Neural cell (in vitro differentiated cells): ENCODE measurements around the gene KCNQ5.

Experiments used
- EP300 ChIP-seq: fragments of 450-650 bp; conservative IDR thresholded peaks from 2 replicates; pipeline ENCODE4 v1.6.1; 2014; ENCODE audit warnings: antibody characterized with exemption, mild to moderate bottlenecking, moderate library complexity; ENCODE audit not compliant: poor library complexity, severe bottlenecking
- EZH2 ChIP-seq: fragments of 200-600, 300-800 bp; shearing (Covaris generic), sonication (generic); IDR thresholded peaks from 2 replicates; pipeline ENCODE4 v1.6.1; 2014; ENCODE audit warnings: antibody characterized with exemption, low read length, borderline replicate concordance, mild to moderate bottlenecking; ENCODE audit not compliant: insufficient read depth, poor library complexity, severe bottlenecking
- MXI1 ChIP-seq: fragments of 450-650 bp; conservative IDR thresholded peaks from 2 replicates; pipeline ENCODE4 v1.6.1; 2014; ENCODE audit warnings: antibody characterized with exemption, mild to moderate bottlenecking; ENCODE audit not compliant: poor library complexity, severe bottlenecking
- POLR2AphosphoS5 ChIP-seq: IDR thresholded peaks from 2 replicates; pipeline ENCODE4 v1.6.1; 2012
- RAD21 ChIP-seq: fragments of 450-650 bp; conservative IDR thresholded peaks from 2 replicates; pipeline ENCODE4 v1.6.1; 2014; ENCODE audit warnings: antibody characterized with exemption, mild to moderate bottlenecking, moderate library complexity
- REST ChIP-seq: IDR thresholded peaks from 2 replicates; pipeline ENCODE4 v1.6.1; 2012; ENCODE audit warnings: borderline replicate concordance
- SMC3 ChIP-seq: fragments of 450-650 bp; conservative IDR thresholded peaks from 2 replicates; pipeline ENCODE4 v1.6.1; 2014; ENCODE audit warnings: antibody characterized with exemption, mild to moderate bottlenecking, moderate library complexity; ENCODE audit not compliant: poor library complexity
- TAF1 ChIP-seq: IDR thresholded peaks from 2 replicates; pipeline ENCODE4 v1.6.1; 2012; ENCODE audit warnings: low read depth
- TF ChIP-seq, protein P1 (sequence below): fragments of 450-650 bp; IDR thresholded peaks from 2 replicates; pipeline ENCODE4 v1.5.1; 2014; ENCODE audit warnings: antibody characterized with exemption, mild to moderate bottlenecking, moderate library complexity; ENCODE audit not compliant: poor library complexity, severe bottlenecking

DNA sequence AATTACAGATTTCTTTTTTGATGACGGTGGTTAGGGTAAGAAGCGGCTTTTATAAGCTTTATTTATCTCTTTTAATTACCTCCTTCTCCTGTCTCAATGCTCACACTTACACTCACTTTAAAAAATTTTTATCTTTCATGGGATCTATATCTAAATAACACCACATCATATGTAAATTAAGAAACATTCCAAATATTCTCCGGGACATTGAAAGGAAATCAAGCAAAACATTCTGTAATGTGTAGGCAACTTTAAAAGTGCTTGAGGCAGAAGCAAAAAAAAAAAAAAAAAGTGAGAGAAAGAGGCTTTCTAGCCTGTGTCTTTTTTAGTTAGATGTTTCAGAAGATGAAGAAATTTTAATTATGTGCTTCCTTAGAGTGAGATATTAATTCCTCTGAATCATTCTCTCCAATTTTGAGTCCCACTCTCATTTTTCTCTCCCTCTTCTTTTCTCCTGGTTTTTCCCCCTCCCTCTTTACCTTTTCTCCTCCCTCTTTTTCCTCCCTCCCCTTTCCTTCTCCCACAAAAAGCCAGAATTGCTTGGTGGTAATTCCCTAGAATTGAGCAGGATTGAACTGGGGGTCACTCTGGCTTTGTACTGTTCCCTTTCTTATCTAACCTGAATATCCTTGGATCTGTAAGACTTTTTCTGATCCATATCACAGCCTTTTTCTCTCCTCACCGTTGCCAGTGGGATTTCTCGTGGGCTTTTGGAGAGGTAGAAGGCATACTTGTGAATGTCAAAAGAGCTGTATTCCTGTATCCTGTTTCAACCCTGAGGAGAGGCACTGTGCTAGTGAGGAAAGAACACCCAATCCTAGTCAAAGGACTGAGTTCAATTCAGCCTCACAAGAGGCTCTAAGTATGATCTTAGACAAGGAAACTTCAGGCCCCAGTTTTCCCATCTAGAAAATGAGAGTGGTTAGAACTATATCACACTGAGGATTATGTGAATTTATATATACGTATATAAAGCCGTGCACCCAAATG is 30.4 kb downstream of the KCNQ5 start:
- TF ChIP-seq TAF1 = no peak
- no peak for TF ChIP-seq REST
- TF ChIP-seq, protein P1, sequence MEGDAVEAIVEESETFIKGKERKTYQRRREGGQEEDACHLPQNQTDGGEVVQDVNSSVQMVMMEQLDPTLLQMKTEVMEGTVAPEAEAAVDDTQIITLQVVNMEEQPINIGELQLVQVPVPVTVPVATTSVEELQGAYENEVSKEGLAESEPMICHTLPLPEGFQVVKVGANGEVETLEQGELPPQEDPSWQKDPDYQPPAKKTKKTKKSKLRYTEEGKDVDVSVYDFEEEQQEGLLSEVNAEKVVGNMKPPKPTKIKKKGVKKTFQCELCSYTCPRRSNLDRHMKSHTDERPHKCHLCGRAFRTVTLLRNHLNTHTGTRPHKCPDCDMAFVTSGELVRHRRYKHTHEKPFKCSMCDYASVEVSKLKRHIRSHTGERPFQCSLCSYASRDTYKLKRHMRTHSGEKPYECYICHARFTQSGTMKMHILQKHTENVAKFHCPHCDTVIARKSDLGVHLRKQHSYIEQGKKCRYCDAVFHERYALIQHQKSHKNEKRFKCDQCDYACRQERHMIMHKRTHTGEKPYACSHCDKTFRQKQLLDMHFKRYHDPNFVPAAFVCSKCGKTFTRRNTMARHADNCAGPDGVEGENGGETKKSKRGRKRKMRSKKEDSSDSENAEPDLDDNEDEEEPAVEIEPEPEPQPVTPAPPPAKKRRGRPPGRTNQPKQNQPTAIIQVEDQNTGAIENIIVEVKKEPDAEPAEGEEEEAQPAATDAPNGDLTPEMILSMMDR = no peak
- no peak for TF ChIP-seq POLR2AphosphoS5
- TF ChIP-seq EP300 = no peak
- TF ChIP-seq EZH2 = no peak
- TF ChIP-seq MXI1 = no peak
- no peak for TF ChIP-seq SMC3
- no peak for TF ChIP-seq RAD21
